ENCODE measurements around the gene LMOD1.

GRCh38 chr1:201985355-201985754 lies 39.0 kb upstream of the LMOD1 start:
- TF ChIP-seq, protein P1, sequence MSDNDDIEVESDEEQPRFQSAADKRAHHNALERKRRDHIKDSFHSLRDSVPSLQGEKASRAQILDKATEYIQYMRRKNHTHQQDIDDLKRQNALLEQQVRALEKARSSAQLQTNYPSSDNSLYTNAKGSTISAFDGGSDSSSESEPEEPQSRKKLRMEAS (IDR thresholded peaks at IDR 0.05): no peak
- TF ChIP-seq, protein P2, sequence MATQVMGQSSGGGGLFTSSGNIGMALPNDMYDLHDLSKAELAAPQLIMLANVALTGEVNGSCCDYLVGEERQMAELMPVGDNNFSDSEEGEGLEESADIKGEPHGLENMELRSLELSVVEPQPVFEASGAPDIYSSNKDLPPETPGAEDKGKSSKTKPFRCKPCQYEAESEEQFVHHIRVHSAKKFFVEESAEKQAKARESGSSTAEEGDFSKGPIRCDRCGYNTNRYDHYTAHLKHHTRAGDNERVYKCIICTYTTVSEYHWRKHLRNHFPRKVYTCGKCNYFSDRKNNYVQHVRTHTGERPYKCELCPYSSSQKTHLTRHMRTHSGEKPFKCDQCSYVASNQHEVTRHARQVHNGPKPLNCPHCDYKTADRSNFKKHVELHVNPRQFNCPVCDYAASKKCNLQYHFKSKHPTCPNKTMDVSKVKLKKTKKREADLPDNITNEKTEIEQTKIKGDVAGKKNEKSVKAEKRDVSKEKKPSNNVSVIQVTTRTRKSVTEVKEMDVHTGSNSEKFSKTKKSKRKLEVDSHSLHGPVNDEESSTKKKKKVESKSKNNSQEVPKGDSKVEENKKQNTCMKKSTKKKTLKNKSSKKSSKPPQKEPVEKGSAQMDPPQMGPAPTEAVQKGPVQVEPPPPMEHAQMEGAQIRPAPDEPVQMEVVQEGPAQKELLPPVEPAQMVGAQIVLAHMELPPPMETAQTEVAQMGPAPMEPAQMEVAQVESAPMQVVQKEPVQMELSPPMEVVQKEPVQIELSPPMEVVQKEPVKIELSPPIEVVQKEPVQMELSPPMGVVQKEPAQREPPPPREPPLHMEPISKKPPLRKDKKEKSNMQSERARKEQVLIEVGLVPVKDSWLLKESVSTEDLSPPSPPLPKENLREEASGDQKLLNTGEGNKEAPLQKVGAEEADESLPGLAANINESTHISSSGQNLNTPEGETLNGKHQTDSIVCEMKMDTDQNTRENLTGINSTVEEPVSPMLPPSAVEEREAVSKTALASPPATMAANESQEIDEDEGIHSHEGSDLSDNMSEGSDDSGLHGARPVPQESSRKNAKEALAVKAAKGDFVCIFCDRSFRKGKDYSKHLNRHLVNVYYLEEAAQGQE (IDR thresholded peaks at IDR 0.05; ENCODE audit: low read depth): no peak
- TF ChIP-seq EGR1 (IDR thresholded peaks at IDR 0.05) (no peak), YY1 (IDR thresholded peaks at IDR 0.05; ENCODE audit: low read depth) (no peak), TAF1 (IDR thresholded peaks at IDR 0.05; ENCODE audit: low read depth) (no peak), EP300 (IDR thresholded peaks at IDR 0.05; ENCODE audit: borderline replicate concordance) (no peak), RAD21 (IDR thresholded peaks at IDR 0.05; ENCODE audit: low read depth) (no peak), NFIC (IDR thresholded peaks at IDR 0.05) (no peak), FOXM1 (IDR thresholded peaks at IDR 0.05; ENCODE audit: borderline replicate concordance, low read depth) (no peak), CEBPB (IDR thresholded peaks at IDR 0.05) (no peak)

Data from Ishikawa (cell line).